ENCODE measurements around the gene ME2. TPM values are rescaled to one million over a fixed set of nuclear protein-coding genes. Genes with fewer than 3 reads are reported as not detected.

Gene ME2
- total RNA-seq, 1 experiment from 2014 or later, result 49.4 TPM

DNA sequence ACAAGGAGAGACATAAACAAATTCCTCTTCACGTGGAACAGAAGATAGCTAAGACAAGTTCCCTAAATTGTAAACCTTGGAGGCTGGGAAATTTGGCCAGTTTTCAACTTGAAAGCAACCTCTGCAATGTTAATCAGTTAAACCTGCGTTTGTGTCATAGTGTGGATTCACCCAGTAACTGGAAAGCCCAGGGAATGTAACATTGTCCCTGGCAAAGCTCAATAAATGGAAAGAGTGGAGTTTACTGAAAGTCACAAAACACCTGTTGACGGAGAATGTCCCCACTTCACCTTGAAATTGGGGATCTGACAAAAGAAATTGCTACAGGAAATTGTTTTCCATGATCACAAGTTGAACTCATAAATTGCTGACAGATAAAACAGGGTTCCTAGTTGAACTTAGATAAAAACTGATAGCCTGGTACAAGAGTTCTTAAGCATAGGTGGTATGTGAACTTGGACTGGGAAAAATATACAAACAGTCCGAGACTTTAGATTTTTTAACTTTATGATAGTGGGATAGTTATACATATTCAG, 15.0 kb upstream of the ME2 start:
- Mint-ChIP-seq H3K36me3 (ENCODE audit: insufficient read depth in 1 of 3, low read depth in 3 of 3) (no peaks in the 10 kb centered on the region), H3K9me3 (no peaks in the 10 kb centered on the region), H3K4me1 (no peaks in the 10 kb centered on the region), H3K27ac (no peak overlapping the region), H3K4me3 (no peak overlapping the region), H3K27me3 (ENCODE audit: low read depth) (no peaks in the 10 kb centered on the region; the same call in 1 of the 2 replicates)
- H3T11ph ChIP-seq (ENCODE audit: low read length), result no peak overlapping the region
- no peak overlapping the region for H3K4me2 ChIP-seq (ENCODE audit: insufficient read depth, insufficient read length, low read length)
- TF ChIP-seq, protein P1, sequence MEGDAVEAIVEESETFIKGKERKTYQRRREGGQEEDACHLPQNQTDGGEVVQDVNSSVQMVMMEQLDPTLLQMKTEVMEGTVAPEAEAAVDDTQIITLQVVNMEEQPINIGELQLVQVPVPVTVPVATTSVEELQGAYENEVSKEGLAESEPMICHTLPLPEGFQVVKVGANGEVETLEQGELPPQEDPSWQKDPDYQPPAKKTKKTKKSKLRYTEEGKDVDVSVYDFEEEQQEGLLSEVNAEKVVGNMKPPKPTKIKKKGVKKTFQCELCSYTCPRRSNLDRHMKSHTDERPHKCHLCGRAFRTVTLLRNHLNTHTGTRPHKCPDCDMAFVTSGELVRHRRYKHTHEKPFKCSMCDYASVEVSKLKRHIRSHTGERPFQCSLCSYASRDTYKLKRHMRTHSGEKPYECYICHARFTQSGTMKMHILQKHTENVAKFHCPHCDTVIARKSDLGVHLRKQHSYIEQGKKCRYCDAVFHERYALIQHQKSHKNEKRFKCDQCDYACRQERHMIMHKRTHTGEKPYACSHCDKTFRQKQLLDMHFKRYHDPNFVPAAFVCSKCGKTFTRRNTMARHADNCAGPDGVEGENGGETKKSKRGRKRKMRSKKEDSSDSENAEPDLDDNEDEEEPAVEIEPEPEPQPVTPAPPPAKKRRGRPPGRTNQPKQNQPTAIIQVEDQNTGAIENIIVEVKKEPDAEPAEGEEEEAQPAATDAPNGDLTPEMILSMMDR (conservative IDR thresholded peaks at IDR 0.05), result no peak
- no peak overlapping the region for H2BK12ac ChIP-seq (ENCODE audit: insufficient read length, low read depth, low read length)
- H3K79me2 ChIP-seq (ENCODE audit: insufficient read depth, low read length), result no peaks in the 10 kb centered on the region
- DNase-seq, result no peak
- no peak overlapping the region for H2BK5ac ChIP-seq (ENCODE audit: insufficient read length, low read length)
- no peaks in the 10 kb centered on the region for H3K79me1 ChIP-seq (ENCODE audit: insufficient read depth, low read depth, low read length, poor library complexity, severe bottlenecking)
- H3K9me3 ChIP-seq (ENCODE audit: control insufficient read depth, low read depth, low read length), result no peaks in the 10 kb centered on the region
- H3K23ac ChIP-seq (ENCODE audit: insufficient read length, low read depth, low read length), result no peak overlapping the region
- no peak overlapping the region for H3K4ac ChIP-seq (ENCODE audit: low read depth, low read length)
- H3K23me2 ChIP-seq (ENCODE audit: insufficient read length, low read depth, low read length, poor library complexity, severe bottlenecking), result no peaks in the 10 kb centered on the region
- H2BK120ac ChIP-seq (ENCODE audit: low read depth, low read length, poor library complexity, severe bottlenecking), result no peak overlapping the region
- no CpG with 5 or more reads among the region's 4 CpGs for WGBS (ENCODE audit: extremely low coverage, insufficient read length, low lambda C conversion rate)
- no peak overlapping the region for H3K27ac ChIP-seq (ENCODE audit: insufficient read length, low read depth, low read length)
- H2BK15ac ChIP-seq (ENCODE audit: low read depth, low read length), result no peak overlapping the region
- no peaks in the 10 kb centered on the region for H3K4me1 ChIP-seq (ENCODE audit: insufficient read depth, low read length)
- no peaks in the 10 kb centered on the region for H3K27me3 ChIP-seq (ENCODE audit: insufficient read depth, low read length)
- H3K9ac ChIP-seq (ENCODE audit: extremely low read depth, insufficient read length, low read length), result no peak overlapping the region
- no peak overlapping the region for H4K5ac ChIP-seq (ENCODE audit: insufficient read length, low read depth, low read length)
- no peak overlapping the region for H3K18ac ChIP-seq (ENCODE audit: insufficient read length, low read depth, low read length)
- H2AFZ ChIP-seq (ENCODE audit: low read length), result no peak overlapping the region
- no peak overlapping the region for H3K56ac ChIP-seq (ENCODE audit: insufficient read length, low read depth, low read length)
- no peaks in the 10 kb centered on the region for H4K20me1 ChIP-seq (ENCODE audit: control insufficient read depth, insufficient read depth, insufficient read length)
- no peak overlapping the region for H4K91ac ChIP-seq (ENCODE audit: insufficient read length, low read depth, low read length)
- H2BK20ac ChIP-seq (ENCODE audit: low read depth, low read length, poor library complexity, severe bottlenecking), result no peak overlapping the region
- no peak overlapping the region for H2AK5ac ChIP-seq (ENCODE audit: insufficient read length, low read length)
- H4K8ac ChIP-seq (replicated peaks; ENCODE audit: insufficient read length, low read depth, low read length), result no peak overlapping the region
- no peak overlapping the region for H3K14ac ChIP-seq (ENCODE audit: insufficient read depth, low read length)

Data from H9 (cell line).